Liver (tissue), 9 donors: ENCODE data around the gene PF4V1. TPM values are rescaled to one million over a fixed set of nuclear protein-coding genes. Genes with fewer than 3 reads are reported as not detected.

Source experiments
- DNase-seq: peaks from one replicate; pipeline ENCODE4 v3.0.0-alpha.2; 2017; ENCODE audit warnings: low spot score
- H3K27ac ChIP-seq, 2 donors: one replicate each; pipeline ENCODE4 v1.7.0; 2013; ENCODE audit warnings: inconsistent platforms in 2 of 2, low read length in 2 of 2, control low read depth in 1 of 2, low read depth in 1 of 2, mild to moderate bottlenecking in 1 of 2
- H3K27me3 ChIP-seq, 4 donors: one replicate each; pipeline versions ENCODE4 v1.6.1 to v1.7.0; 2013; ENCODE audit warnings: low read length in 3 of 4, inconsistent platforms in 1 of 4, mild to moderate bottlenecking in 1 of 4, moderate library complexity in 1 of 4; ENCODE audit not compliant: control insufficient read depth in 4 of 4, insufficient read depth in 4 of 4
- H3K36me3 ChIP-seq, 4 donors: one replicate each; pipeline versions ENCODE4 v1.6.1 to v1.7.0; 2013; ENCODE audit warnings: low read length in 3 of 4, mild to moderate bottlenecking in 3 of 4, low read depth in 1 of 4, moderate library complexity in 1 of 4; ENCODE audit not compliant: control insufficient read depth in 4 of 4, insufficient read depth in 3 of 4
- H3K4me1 ChIP-seq, 4 donors: one replicate each; pipeline versions ENCODE4 v1.6.1 to v1.7.0; 2013; ENCODE audit warnings: low read length in 3 of 4, mild to moderate bottlenecking in 3 of 4, moderate library complexity in 1 of 4; ENCODE audit not compliant: control insufficient read depth in 4 of 4, insufficient read depth in 4 of 4
- H3K4me3 ChIP-seq, 3 donors: one replicate each; pipeline versions ENCODE4 v1.6.1 to v1.7.0; 2013; ENCODE audit warnings: low read length in 3 of 3, control low read depth in 1 of 3, low read depth in 1 of 3, mild to moderate bottlenecking in 1 of 3
- H3K9ac ChIP-seq, 2 donors: one replicate each; pipeline ENCODE4 v1.7.0; 2013; ENCODE audit warnings: low read length in 2 of 2, mild to moderate bottlenecking in 2 of 2, moderate library complexity in 2 of 2, control low read depth in 1 of 2, low read depth in 1 of 2
- H3K9me3 ChIP-seq, 4 donors: one replicate each; pipeline versions ENCODE4 v1.6.1 to v1.7.0; 2013; ENCODE audit warnings: low read length in 3 of 4; ENCODE audit not compliant: control insufficient read depth in 4 of 4
- CTCF ChIP-seq: fragments of 150-350 bp; IDR thresholded peaks from 2 replicates; pipeline ENCODE4 v1.5.1; 2017; ENCODE audit warnings: improper control_type of control experiment, low read depth, low read length; ENCODE audit not compliant: missing input control
- EGR1 ChIP-seq, 2 donors: IDR thresholded peaks; 2 replicates each; pipeline ENCODE4 v1.6.1; 2016 to 2018; ENCODE audit warnings: antibody characterized with exemption in 2 of 2, low read depth in 2 of 2
- FOXA1 ChIP-seq: IDR thresholded peaks from 2 replicates; pipeline ENCODE4 v1.6.1; 2016; ENCODE audit warnings: antibody characterized with exemption
- FOXA2 ChIP-seq: IDR thresholded peaks from 2 replicates; pipeline ENCODE4 v1.6.1; 2016; ENCODE audit warnings: antibody characterized with exemption
- GABPA ChIP-seq, 2 donors: IDR thresholded peaks in 1 of 2; conservative IDR thresholded peaks in 1 of 2; 2 replicates each; pipeline ENCODE4 v1.6.1; 2016; ENCODE audit warnings: antibody characterized with exemption in 2 of 2, mild to moderate bottlenecking in 1 of 2, moderate library complexity in 1 of 2
- HNF4A ChIP-seq, 2 donors: conservative IDR thresholded peaks; 2 replicates each; pipeline ENCODE4 v1.6.1; 2016; ENCODE audit warnings: antibody characterized with exemption in 2 of 2, mild to moderate bottlenecking in 2 of 2
- HNF4G ChIP-seq: IDR thresholded peaks from 2 replicates; pipeline ENCODE4 v1.6.1; 2016; ENCODE audit warnings: antibody characterized with exemption
- JUND ChIP-seq, 2 donors: IDR thresholded peaks; 2 replicates each; pipeline ENCODE4 v1.6.1; 2016; ENCODE audit warnings: antibody characterized with exemption in 2 of 2
- MAX ChIP-seq: IDR thresholded peaks from 2 replicates; pipeline ENCODE4 v1.6.1; 2016; ENCODE audit warnings: antibody characterized with exemption
- NR2F2 ChIP-seq: IDR thresholded peaks from 2 replicates; pipeline ENCODE4 v1.6.1; 2016; ENCODE audit warnings: antibody characterized with exemption
- REST ChIP-seq: IDR thresholded peaks from 2 replicates; pipeline ENCODE4 v1.6.1; 2016; ENCODE audit warnings: antibody characterized with exemption, mild to moderate bottlenecking
- RXRA ChIP-seq, 2 donors: IDR thresholded peaks; 2 replicates each; pipeline ENCODE4 v1.6.1; 2017 to 2018; ENCODE audit warnings: antibody characterized with exemption in 2 of 2, mild to moderate bottlenecking in 1 of 2
- SP1 ChIP-seq: IDR thresholded peaks from 2 replicates; pipeline ENCODE4 v1.6.1; 2018; ENCODE audit warnings: antibody characterized with exemption, mild to moderate bottlenecking
- TAF1 ChIP-seq: conservative IDR thresholded peaks from 2 replicates; pipeline ENCODE4 v1.6.1; 2016; ENCODE audit warnings: antibody characterized with exemption, mild to moderate bottlenecking
- YY1 ChIP-seq: IDR thresholded peaks from 2 replicates; pipeline ENCODE4 v1.6.1; 2016; ENCODE audit warnings: antibody characterized with exemption, mild to moderate bottlenecking
- WGBS: extraction: QIAGEN DNeasy Blood & Tissue Kit; methylation state at CpG from one replicate; pipeline ENCODE4 v1.1.7; 2013; 5-methylcytosine and 5-hydroxymethylcytosine counted together
- polyA plus RNA-seq, 2 donors: library from polyadenylated mRNA; stranded (reverse) in 1 of 2; unstranded in 1 of 2; fragments of 200-250 nt in 1 of 2; fragments of >200 nt in 1 of 2; fragmentation: Nextera tagmentation in 1 of 2; extraction: Ambion mirVana in 1 of 2; gene quantifications; one replicate each; pipeline versions ENCODE4 v1.2.1 to v1.2.3, GENCODE V29; 2013 to 2015
- total RNA-seq, 2 donors: library from RNA; depleted of rRNA; stranded (reverse); fragments of >200 nt; gene quantifications; one replicate each; pipeline ENCODE4 v1.2.3, GENCODE V29; 2014
- donor health status: healthy.
- donor health status: healthy.
- donor health status: healthy.
- donor health status: healthy.
- donor health status: healthy.

PF4V1 gene
- total and polyA plus RNA-seq, 4 donors = 0.16 to 3.4 (median 0.74) TPM; not detected in 1

GRCh38 chr4:73892966-73893365 is 39.9 kb downstream of the PF4V1 start:
- no peak overlapping the region for H3K9ac ChIP-seq
- TF ChIP-seq CTCF = no peak
- no peak for TF ChIP-seq FOXA1
- TF ChIP-seq RXRA (IDR thresholded peaks at IDR 0.05) = no peak
- no peak for TF ChIP-seq EGR1 (IDR thresholded peaks at IDR 0.05; ENCODE audit: low read depth in 2 of 2)
- no peak for TF ChIP-seq YY1
- no peak for TF ChIP-seq NR2F2
- no peaks in the 10 kb centered on the region for H3K27me3 ChIP-seq
- no peaks in the 10 kb centered on the region for H3K9me3 ChIP-seq
- DNase-seq = no peak
- no peak overlapping the region for H3K27ac ChIP-seq
- H3K4me3 ChIP-seq = no peak overlapping the region
- H3K4me1 ChIP-seq = no peaks in the 10 kb centered on the region
- no peaks in the 10 kb centered on the region for H3K36me3 ChIP-seq
- WGBS = 84% methylated on average over 3 of the region's 3 CpGs

GRCh38 chr4:73894001-73894400 is 40.9 kb downstream of the PF4V1 start:
- Histone ChIP-seq H3K9me3 (no peaks in the 10 kb centered on the region), H3K27ac (no peak overlapping the region), H3K9ac (no peak overlapping the region), H3K4me1 (no peaks in the 10 kb centered on the region), H3K36me3 (no peaks in the 10 kb centered on the region), H3K4me3 (no peak overlapping the region), H3K27me3 (no peaks in the 10 kb centered on the region)
- WGBS = 58% methylated on average over 2 of the region's 2 CpGs
- no peak for DNase-seq
- TF ChIP-seq FOXA1 = no peak
- no peak for TF ChIP-seq JUND (IDR thresholded peaks at IDR 0.05)
- no peak for TF ChIP-seq TAF1
- TF ChIP-seq RXRA (IDR thresholded peaks at IDR 0.05) = no peak
- no peak for TF ChIP-seq MAX
- no peak for TF ChIP-seq EGR1 (IDR thresholded peaks at IDR 0.05; ENCODE audit: low read depth in 2 of 2)
- no peak for TF ChIP-seq HNF4G
- no peak for TF ChIP-seq YY1
- no peak for TF ChIP-seq FOXA2
- TF ChIP-seq GABPA (IDR thresholded peaks at IDR 0.05 in 1 of 2, conservative IDR thresholded peaks at IDR 0.05 in 1 of 2) = no peak
- no peak for TF ChIP-seq SP1
- TF ChIP-seq HNF4A (conservative IDR thresholded peaks at IDR 0.05) = no peak
- no peak for TF ChIP-seq REST
- TF ChIP-seq NR2F2 = no peak
- no peak for TF ChIP-seq CTCF
